Endodermal cell (in vitro differentiated cells): Measurements from ENCODE around the gene STRADA. TPM values are rescaled to one million over a fixed set of nuclear protein-coding genes. Genes with fewer than 3 reads are reported as not detected.

Experiments used
- DNase-seq: peaks from one replicate; pipeline ENCODE4 v3.0.0-alpha.2; 2017
- H3K27ac ChIP-seq: 2 replicates; pipeline ENCODE4 v1.5.1; 2013; ENCODE audit warnings: mild to moderate bottlenecking, low read depth, low read length, moderate library complexity
- H3K27me3 ChIP-seq: 2 replicates; pipeline ENCODE4 v1.6.1; 2013; ENCODE audit warnings: mild to moderate bottlenecking, low read length, moderate library complexity; ENCODE audit not compliant: insufficient read depth, control insufficient read depth, poor library complexity, severe bottlenecking
- H3K36me3 ChIP-seq: 2 replicates; pipeline ENCODE4 v1.7.0; 2013; ENCODE audit warnings: mild to moderate bottlenecking, low read length, moderate library complexity; ENCODE audit not compliant: control insufficient read depth, insufficient read depth
- H3K4me1 ChIP-seq: one replicate; pipeline ENCODE4 v1.7.0; 2013; ENCODE audit warnings: low read length; ENCODE audit not compliant: control insufficient read depth, insufficient read depth
- H3K4me3 ChIP-seq: 2 replicates; pipeline ENCODE4 v1.5.1; 2013; ENCODE audit warnings: mild to moderate bottlenecking, low read length, moderate library complexity
- H3K9ac ChIP-seq: 2 replicates; pipeline ENCODE4 v1.6.1; 2013; ENCODE audit warnings: mild to moderate bottlenecking, low read length, moderate library complexity; ENCODE audit not compliant: poor library complexity, severe bottlenecking; ENCODE audit errors: extremely low read depth
- H3K9me3 ChIP-seq: 2 replicates; pipeline ENCODE4 v1.6.1; 2013; ENCODE audit warnings: mild to moderate bottlenecking, low read length, moderate library complexity; ENCODE audit not compliant: control insufficient read depth
- H3K27ac Mint-ChIP-seq: 2 replicates; pipeline ENCODE4 v1.8.0; 2020; ENCODE audit warnings: mixed read lengths
- H3K27me3 Mint-ChIP-seq: 2 replicates; pipeline ENCODE4 v1.8.0; 2021; ENCODE audit warnings: mild to moderate bottlenecking, mixed read lengths; ENCODE audit not compliant: insufficient read depth
- H3K36me3 Mint-ChIP-seq: 2 replicates; pipeline ENCODE4 v1.8.0; 2020; ENCODE audit warnings: low read depth, mixed read lengths
- H3K4me1 Mint-ChIP-seq: 2 replicates; pipeline ENCODE4 v1.8.0; 2020; ENCODE audit warnings: mixed read lengths
- H3K4me3 Mint-ChIP-seq: 2 replicates; pipeline ENCODE4 v1.8.0; 2020; ENCODE audit warnings: mild to moderate bottlenecking, moderate library complexity, mixed read lengths
- H3K9me3 Mint-ChIP-seq: 2 replicates; pipeline ENCODE4 v1.8.0; 2020; ENCODE audit warnings: mild to moderate bottlenecking, mixed read lengths
- CTCF ChIP-seq: fragments of 200-600 bp; sonication (generic); conservative IDR thresholded peaks from 2 replicates; pipeline ENCODE4 v1.5.0; 2021; ENCODE audit warnings: antibody characterized with exemption, mild to moderate bottlenecking
- WGBS, 2 experiments: methylation state at CpG; one replicate each; pipeline versions ENCODE4 v1.1.5 to v1.1.7; 2013; ENCODE audit warnings: missing lambda C conversion rate in 2 of 2, mixed read lengths in 1 of 2; ENCODE audit not compliant: insufficient coverage in 1 of 2, insufficient read length in 1 of 2; 5-methylcytosine and 5-hydroxymethylcytosine counted together
- total RNA-seq, 2 donors: library from RNA; stranded (reverse); fragmentation: NEBNext Ultra II Directional in 1 of 2; extraction: Animal tissue kit (Norgen Biotek cat#: 25700) in 1 of 2; gene quantifications; 2 replicates in 1 of 2; 3 replicates in 1 of 2; pipeline ENCODE4 v1.2.1, GENCODE V29; 2021

Gene STRADA
- total RNA-seq, 2 donors from 2014 or later: 49.7 to 73.1 TPM

GRCh38 chr17:63705657-63706056 lies 35.9 kb downstream of the STRADA start:
- no peak overlapping the region for H3K4me3 Mint-ChIP-seq
- peaks cover 42% of the 10 kb centered on the region for H3K36me3 Mint-ChIP-seq
- Histone ChIP-seq H3K36me3 (peaks cover 38% of the 10 kb centered on the region), H3K9me3 (no peaks in the 10 kb centered on the region), H3K27me3 (no peaks in the 10 kb centered on the region), H3K27ac (no peak overlapping the region), H3K4me3 (no peak overlapping the region), H3K9ac (no peak overlapping the region), H3K4me1 (no peaks in the 10 kb centered on the region)
- no peak overlapping the region for H3K27ac Mint-ChIP-seq
- peaks cover 21% of the 10 kb centered on the region for H3K4me1 Mint-ChIP-seq
- 78 to 93% methylated on average over 1 to 3 of the region's 3 CpGs for WGBS, 2 experiments
- no peak for DNase-seq
- H3K9me3 Mint-ChIP-seq: no peaks in the 10 kb centered on the region
- no peak for TF ChIP-seq CTCF
- H3K27me3 Mint-ChIP-seq: no peaks in the 10 kb centered on the region

- no peaks in the 10 kb centered on the region for H3K4me1 ChIP-seq
- no peaks in the 10 kb centered on the region for H3K9me3 ChIP-seq
- H3K9me3 Mint-ChIP-seq: no peaks in the 10 kb centered on the region
- no peak for DNase-seq
- H3K36me3 ChIP-seq: peaks cover 30% of the 10 kb centered on the region
- no peak overlapping the region for H3K4me3 Mint-ChIP-seq
- 91 to 96% methylated on average over 5 to 9 of the region's 9 CpGs for WGBS, 2 experiments
- no peak overlapping the region for H3K27ac Mint-ChIP-seq
- H3K27me3 Mint-ChIP-seq: no peaks in the 10 kb centered on the region
- no peak for TF ChIP-seq CTCF
- H3K36me3 Mint-ChIP-seq: peaks cover 36% of the 10 kb centered on the region
- H3K9ac ChIP-seq: no peak overlapping the region
- H3K27me3 ChIP-seq: no peaks in the 10 kb centered on the region
- no peak overlapping the region for H3K27ac ChIP-seq
- H3K4me3 ChIP-seq: no peak overlapping the region
- peaks cover 21% of the 10 kb centered on the region for H3K4me1 Mint-ChIP-seq
Measured at GRCh38 chr17:63704836-63705235, 36.8 kb downstream of the STRADA start.

GRCh38 chr17:63704259-63704576 lies 37.4 kb downstream of the STRADA start:
- H3K4me1 ChIP-seq: no peaks in the 10 kb centered on the region
- H3K36me3 Mint-ChIP-seq: peaks cover 29% of the 10 kb centered on the region
- H3K9me3 Mint-ChIP-seq: no peaks in the 10 kb centered on the region
- no peak overlapping the region for H3K4me3 ChIP-seq
- H3K4me1 Mint-ChIP-seq: peaks cover 21% of the 10 kb centered on the region
- 97 to 100% methylated on average over 1 to 11 of the region's 11 CpGs for WGBS, 2 experiments
- no peak for TF ChIP-seq CTCF
- H3K4me3 Mint-ChIP-seq: no peak overlapping the region
- no peak for DNase-seq
- no peaks in the 10 kb centered on the region for H3K27me3 ChIP-seq
- H3K27me3 Mint-ChIP-seq: no peaks in the 10 kb centered on the region
- H3K27ac ChIP-seq: no peak overlapping the region
- peaks cover 24% of the 10 kb centered on the region for H3K36me3 ChIP-seq
- H3K27ac Mint-ChIP-seq: no peak overlapping the region
- no peaks in the 10 kb centered on the region for H3K9me3 ChIP-seq
- no peak overlapping the region for H3K9ac ChIP-seq
